ENCODE measurements around the gene TLL2.

GRCh38 chr10:96357038-96357620 is 156.6 kb downstream of the TLL2 start:
- TF ChIP-seq CTCF (IDR thresholded peaks at IDR 0.05) (no peak), POLR2A (IDR thresholded peaks at IDR 0.05) (no peak)
